Dermis blood vessel endothelial cell (primary cell): ENCODE data around the gene TMEM272. TPM values are rescaled to one million over a fixed set of nuclear protein-coding genes. Genes with fewer than 3 reads are reported as not detected.
A peak's percentile ranks its signal among the peaks of the same experiment; 100 is the strongest.

Source experiments
- DNase-seq: peaks from one replicate; pipeline ENCODE4 v3.0.0; 2010
- total RNA-seq: library from RNA; depleted of rRNA; stranded (reverse); fragments of >200 nt; gene quantifications from 2 replicates; pipeline ENCODE4 v1.2.3, GENCODE V29; 2014

The TMEM272 gene
- total RNA-seq, 1 donor from 2014 or later: not detected

GRCh38 chr13:51780099-51780498 lies 64.9 kb downstream of the TMEM272 start:
- no peak for DNase-seq

GRCh38 chr13:51778392-51778791 lies 66.6 kb downstream of the TMEM272 start:
- no peak for DNase-seq

GRCh38 chr13:51777921-51778320 lies 67.1 kb downstream of the TMEM272 start:
- DNase-seq: no peak

- DNase-seq: no peak
These were observed 68.8 kb downstream of the TMEM272 start for GRCh38 chr13:51776179-51776578.

GRCh38 chr13:51773515-51773914 lies 71.5 kb downstream of the TMEM272 start:
- DNase-seq: no peak

- no peak for DNase-seq
These were observed 72.2 kb downstream of the TMEM272 start for GRCh38 chr13:51772781-51773180.

- DNase-seq: no peak
These were observed 72.9 kb downstream of the TMEM272 start for GRCh38 chr13:51772105-51772455.

- DNase-seq: no peak
These were observed 73.4 kb downstream of the TMEM272 start for GRCh38 chr13:51771418-51772104.

GRCh38 chr13:51770681-51771417 lies 74.1 kb downstream of the TMEM272 start:
- no peak for DNase-seq

GRCh38 chr13:51770160-51770559 lies 74.8 kb downstream of the TMEM272 start:
- no peak for DNase-seq

- DNase-seq: no peak
These were observed 75.4 kb downstream of the TMEM272 start for GRCh38 chr13:51769455-51770127.

GRCh38 chr13:51768976-51769375 lies 76.0 kb downstream of the TMEM272 start:
- no peak for DNase-seq

- DNase-seq: no peak
These were observed 76.5 kb downstream of the TMEM272 start for GRCh38 chr13:51768378-51768921.

- DNase-seq: peak; percentile 5
These were observed 77.9 kb downstream of the TMEM272 start for GRCh38 chr13:51767100-51767499.

GRCh38 chr13:51765142-51765515 lies 79.8 kb downstream of the TMEM272 start:
- DNase-seq: no peak

GRCh38 chr13:51764184-51765141 lies 80.5 kb downstream of the TMEM272 start:
- DNase-seq: peak; percentile 75

- no peak for DNase-seq
These were observed 81.5 kb downstream of the TMEM272 start for GRCh38 chr13:51763486-51763885.

Other genes with a start within 250 kb of the TMEM272 start
- gene DHRS12, start 41.0 kb downstream of the TMEM272 start, total RNA-seq: 5.0 and 7.1 TPM in 2 replicates
- gene CCDC70, start 16.8 kb upstream of the TMEM272 start, total RNA-seq: not detected in 2 replicates
- gene ATP7B, start 166.3 kb upstream of the TMEM272 start, total RNA-seq: 6.1 and 12.3 TPM in 2 replicates
- gene ALG11, start 167.2 kb upstream of the TMEM272 start, total RNA-seq: 20.3 and 31.5 TPM in 2 replicates
- gene UTP14C, start 179.5 kb upstream of the TMEM272 start, total RNA-seq: 14.6 and 17.3 TPM in 2 replicates